Sigmoid colon (tissue), 3 donors: ENCODE data around the gene SRSF5.

ENCODE experiments used
- CTCF ChIP-seq, 4 experiments: fragments of 450-650 bp in 3 of 4; fragments of 200-600 bp in 1 of 4; IDR thresholded peaks; one replicate each; pipeline ENCODE4 v1.5.1; 2016 to 2019; ENCODE audit warnings: antibody characterized with exemption in 4 of 4, mild to moderate bottlenecking in 3 of 4, moderate library complexity in 2 of 4
- POLR2A ChIP-seq, 2 donors: fragments of 450-650 bp; IDR thresholded peaks; one replicate each; pipeline ENCODE4 v1.6.1; 2016; ENCODE audit warnings: antibody characterized with exemption in 2 of 2, mild to moderate bottlenecking in 2 of 2, moderate library complexity in 2 of 2

DNA sequence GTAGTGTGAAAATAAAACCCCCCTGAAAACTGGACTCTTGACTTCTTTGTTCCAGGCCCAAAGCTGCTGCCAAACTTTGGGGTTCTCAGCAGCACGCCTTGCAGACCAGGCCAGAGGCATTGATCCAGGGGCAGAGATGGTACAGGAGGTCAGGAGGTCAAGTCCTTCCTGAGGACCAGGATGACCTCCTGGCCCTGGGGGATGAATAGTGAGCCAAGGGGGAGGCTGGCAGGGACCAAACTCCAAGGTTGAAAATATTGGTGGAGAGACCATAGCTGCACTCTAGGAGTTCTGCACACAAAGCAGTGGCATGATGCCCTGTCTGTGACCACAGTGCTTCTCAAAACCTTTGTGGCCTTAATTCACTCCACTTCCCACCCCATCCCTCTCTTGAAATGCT lies 18.0 kb downstream of the SRSF5 start:
- TF ChIP-seq POLR2A (IDR thresholded peaks at IDR 0.05) (no peak), CTCF (IDR thresholded peaks at IDR 0.05) (no peak)
